Left lung (tissue), 10 donors: ENCODE data around the gene OOSP2. TPM values are rescaled to one million over a fixed set of nuclear protein-coding genes. Genes with fewer than 3 reads are reported as not detected.

Source experiments
- ATAC-seq: fragments of 200-7000 bp; cut with Tn5 transposase; one replicate; pipeline ENCODE4 v1.9.1; 2020; ENCODE audit warnings: moderate library complexity
- DNase-seq, 4 donors: peaks; one replicate each; pipeline ENCODE4 v3.0.0-alpha.2; 2013 to 2020
- H3K27ac ChIP-seq, 2 donors: fragments of 200-600 bp; sonication (generic) in 1 of 2; one replicate each; pipeline versions ENCODE4 v1.5.0 to v1.8.0; 2020 to 2021
- H3K27me3 ChIP-seq, 2 donors: fragments of 200-600 bp; sonication (generic) in 1 of 2; one replicate each; pipeline versions ENCODE4 v1.5.0 to v1.8.0; 2020 to 2021
- H3K36me3 ChIP-seq, 2 donors: fragments of 200-600 bp; sonication (generic) in 1 of 2; one replicate each; pipeline versions ENCODE4 v1.5.0 to v1.8.0; 2020 to 2021
- H3K4me1 ChIP-seq, 2 donors: fragments of 200-600 bp; one replicate each; pipeline ENCODE4 v1.8.0; 2021
- H3K4me3 ChIP-seq, 2 donors: fragments of 200-600 bp; sonication (generic) in 1 of 2; one replicate each; pipeline versions ENCODE4 v1.5.0 to v1.8.0; 2020 to 2021; ENCODE audit warnings: mild to moderate bottlenecking in 1 of 2
- H3K9me3 ChIP-seq, 2 donors: fragments of 200-600 bp; sonication (generic) in 1 of 2; one replicate each; pipeline versions ENCODE4 v1.5.0 to v1.8.0; 2020 to 2021
- intact Hi-C, 2 donors: fragments of 100-400 bp; cut with DNase I; formaldehyde crosslinking; loops; one replicate each; pipeline versions ENCODE4 v1.11.2 to v1.14.2; 2022
- polyA plus RNA-seq, 6 donors: library from polyadenylated mRNA; unstranded; fragments of 120-200 nt; gene quantifications; one replicate each; pipeline ENCODE4 v1.2.1, GENCODE V29; 2013; ENCODE audit not compliant: insufficient read length in 6 of 6
- total RNA-seq, 2 donors: library from RNA; stranded (reverse); fragmentation: NEBNext Ultra II Directional; extraction: Animal tissue kit (Norgen Biotek cat#: 25700); gene quantifications; one replicate each; pipeline ENCODE4 v1.2.1, GENCODE V29; 2021
- TF ChIP-seq, protein P1 (sequence below), 2 donors: fragments of 200-600 bp; sonication (generic) in 1 of 2; IDR thresholded peaks; one replicate each; pipeline versions ENCODE4 v1.5.0 to v1.8.0; 2021; ENCODE audit warnings: antibody characterized with exemption in 2 of 2
- donor health status: DM: no; HTN: yes; CAD: no.
- donor health status: DM: no; HTN: no; CAD: no.

The OOSP2 gene
- total and polyA plus RNA-seq, 8 donors, result not detected

DNA sequence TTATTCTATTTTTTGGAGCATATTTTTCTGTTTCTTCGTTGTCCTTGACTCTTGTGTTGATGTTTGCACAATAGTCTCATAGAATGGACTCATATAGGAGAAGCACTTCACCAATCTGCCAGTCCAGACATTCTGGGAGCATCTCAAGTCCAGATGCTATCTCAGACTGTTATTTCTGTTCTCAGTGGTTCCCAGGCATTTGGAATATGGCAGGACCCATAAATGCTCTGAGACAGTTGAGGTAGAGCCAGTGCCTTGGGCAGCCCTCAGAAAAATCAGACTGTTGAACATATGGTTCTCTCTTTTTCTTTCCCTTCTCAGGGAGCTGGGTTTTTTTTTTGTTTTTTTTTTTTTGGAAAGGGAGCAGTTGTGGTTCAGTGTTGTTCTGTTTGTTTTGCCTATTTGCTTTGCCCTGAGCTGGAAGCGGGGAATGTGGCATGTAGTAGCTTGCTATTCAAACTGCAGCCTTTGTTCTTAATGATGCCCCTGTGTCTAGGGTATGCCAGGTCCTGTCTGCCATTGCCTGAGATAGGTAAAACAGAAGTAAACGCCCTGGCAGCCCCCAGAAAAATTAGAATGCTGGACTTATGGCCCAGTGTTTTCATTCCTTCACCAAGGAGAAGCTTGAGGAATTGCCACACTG lies 44.5 kb downstream of the OOSP2 start:
- ATAC-seq, result no peak
- Histone ChIP-seq H3K27me3 (no peaks in the 10 kb centered on the region), H3K36me3 (no peaks in the 10 kb centered on the region), H3K27ac (no peak overlapping the region), H3K9me3 (peaks cover 0 to 3% of the 10 kb centered on the region in 2 donors), H3K4me3 (no peak overlapping the region), H3K4me1 (no peaks in the 10 kb centered on the region)
- DNase-seq, result no peak
- intact Hi-C loops, result no loop called here
- TF ChIP-seq, protein P1, sequence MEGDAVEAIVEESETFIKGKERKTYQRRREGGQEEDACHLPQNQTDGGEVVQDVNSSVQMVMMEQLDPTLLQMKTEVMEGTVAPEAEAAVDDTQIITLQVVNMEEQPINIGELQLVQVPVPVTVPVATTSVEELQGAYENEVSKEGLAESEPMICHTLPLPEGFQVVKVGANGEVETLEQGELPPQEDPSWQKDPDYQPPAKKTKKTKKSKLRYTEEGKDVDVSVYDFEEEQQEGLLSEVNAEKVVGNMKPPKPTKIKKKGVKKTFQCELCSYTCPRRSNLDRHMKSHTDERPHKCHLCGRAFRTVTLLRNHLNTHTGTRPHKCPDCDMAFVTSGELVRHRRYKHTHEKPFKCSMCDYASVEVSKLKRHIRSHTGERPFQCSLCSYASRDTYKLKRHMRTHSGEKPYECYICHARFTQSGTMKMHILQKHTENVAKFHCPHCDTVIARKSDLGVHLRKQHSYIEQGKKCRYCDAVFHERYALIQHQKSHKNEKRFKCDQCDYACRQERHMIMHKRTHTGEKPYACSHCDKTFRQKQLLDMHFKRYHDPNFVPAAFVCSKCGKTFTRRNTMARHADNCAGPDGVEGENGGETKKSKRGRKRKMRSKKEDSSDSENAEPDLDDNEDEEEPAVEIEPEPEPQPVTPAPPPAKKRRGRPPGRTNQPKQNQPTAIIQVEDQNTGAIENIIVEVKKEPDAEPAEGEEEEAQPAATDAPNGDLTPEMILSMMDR (IDR thresholded peaks at IDR 0.05), result no peak

DNA sequence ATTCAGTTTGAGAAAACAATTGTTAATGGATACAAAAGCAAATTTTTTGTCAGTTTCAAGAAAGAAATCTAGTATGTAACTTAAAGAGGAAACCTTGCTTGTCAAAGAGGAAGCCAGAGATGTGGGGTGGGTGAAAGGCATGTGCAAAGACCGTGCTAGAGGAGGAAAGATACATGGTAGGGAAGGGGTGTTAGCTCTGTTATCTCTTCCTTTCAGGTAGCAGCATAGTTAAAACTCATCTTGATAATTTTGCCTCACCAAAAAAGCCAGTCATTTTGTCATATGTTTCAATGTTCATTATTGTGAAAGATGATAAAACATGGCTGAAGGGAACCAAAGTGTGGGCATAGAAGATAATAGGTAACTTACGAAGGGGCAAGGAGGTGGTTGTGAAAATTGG lies 45.7 kb downstream of the OOSP2 start:
- TF ChIP-seq, protein P1 (IDR thresholded peaks at IDR 0.05), result no peak
- intact Hi-C loops, result no loop called here
- Histone ChIP-seq H3K4me1 (no peaks in the 10 kb centered on the region), H3K9me3 (no peaks in the 10 kb centered on the region), H3K36me3 (no peaks in the 10 kb centered on the region), H3K27me3 (no peaks in the 10 kb centered on the region), H3K27ac (no peak overlapping the region), H3K4me3 (no peak overlapping the region)
- no peak for ATAC-seq
- no peak for DNase-seq

DNA sequence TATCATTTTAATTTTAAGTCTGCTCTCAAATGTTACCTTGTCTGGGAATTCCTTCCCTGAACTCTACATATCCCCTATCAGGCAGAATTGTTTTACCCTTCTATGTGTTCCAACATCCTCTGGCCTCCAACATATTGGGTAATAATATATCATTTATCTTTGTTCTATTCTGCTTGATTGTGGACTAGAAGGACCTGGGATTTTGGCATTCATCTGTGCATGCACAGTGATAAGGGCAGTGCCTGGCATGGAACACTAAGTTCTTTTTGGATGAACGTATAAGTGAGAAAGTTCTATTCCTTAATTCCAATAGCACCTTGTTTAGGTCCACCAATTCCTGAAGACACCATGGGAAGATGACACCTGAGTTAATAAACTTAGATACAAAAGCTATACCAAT lies 47.0 kb downstream of the OOSP2 start:
- H3K36me3 ChIP-seq, result no peaks in the 10 kb centered on the region
- intact Hi-C loops, result no loop called here
- ATAC-seq, result no peak
- no peak for DNase-seq
- H3K27me3 ChIP-seq, result no peaks in the 10 kb centered on the region
- H3K9me3 ChIP-seq, result no peaks in the 10 kb centered on the region
- TF ChIP-seq, protein P1 (IDR thresholded peaks at IDR 0.05), result no peak
- H3K27ac ChIP-seq, result no peak overlapping the region
- H3K4me3 ChIP-seq, result no peak overlapping the region
- H3K4me1 ChIP-seq, result no peaks in the 10 kb centered on the region

DNA sequence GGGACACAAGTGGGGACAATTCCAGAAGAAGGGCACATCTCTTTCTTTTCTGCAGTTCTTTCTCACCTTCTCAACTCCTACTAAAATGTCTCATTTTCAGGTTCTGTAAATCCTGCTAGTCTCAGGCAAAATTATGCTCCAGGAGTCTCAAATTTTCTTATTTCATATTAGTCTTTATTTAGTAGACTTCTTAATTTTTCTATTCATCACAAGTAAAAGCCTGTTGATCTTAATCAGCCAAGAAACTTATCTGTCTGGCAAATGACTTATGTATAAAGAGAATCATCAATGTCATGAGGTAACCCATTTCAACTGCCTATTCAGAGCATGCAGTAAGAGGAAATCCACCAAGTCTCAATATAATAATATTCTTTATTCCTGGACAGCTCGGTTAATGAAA lies 48.2 kb downstream of the OOSP2 start, which contains the start of gene MS4A2:
Gene MS4A2 (plus strand): TSS at position 301 of the 400 bp plus-strand sequence. CDS start 102 bp downstream, outside the sequence.
- no peak within 1 kb of the TSS for H3K27ac ChIP-seq
- no peak within 1 kb of the TSS for H3K4me3 ChIP-seq
- H3K4me1 ChIP-seq, result no peaks in the 10 kb centered on the region
- no peak for DNase-seq
- H3K27me3 ChIP-seq, result no peaks in the 10 kb centered on the region
- ATAC-seq, result no peak
- TF ChIP-seq, protein P1 (IDR thresholded peaks at IDR 0.05), result no peak
- no peaks in the 10 kb centered on the region for H3K36me3 ChIP-seq
- H3K9me3 ChIP-seq, result no peaks in the 10 kb centered on the region
- intact Hi-C loops, result no loop called here

DNA sequence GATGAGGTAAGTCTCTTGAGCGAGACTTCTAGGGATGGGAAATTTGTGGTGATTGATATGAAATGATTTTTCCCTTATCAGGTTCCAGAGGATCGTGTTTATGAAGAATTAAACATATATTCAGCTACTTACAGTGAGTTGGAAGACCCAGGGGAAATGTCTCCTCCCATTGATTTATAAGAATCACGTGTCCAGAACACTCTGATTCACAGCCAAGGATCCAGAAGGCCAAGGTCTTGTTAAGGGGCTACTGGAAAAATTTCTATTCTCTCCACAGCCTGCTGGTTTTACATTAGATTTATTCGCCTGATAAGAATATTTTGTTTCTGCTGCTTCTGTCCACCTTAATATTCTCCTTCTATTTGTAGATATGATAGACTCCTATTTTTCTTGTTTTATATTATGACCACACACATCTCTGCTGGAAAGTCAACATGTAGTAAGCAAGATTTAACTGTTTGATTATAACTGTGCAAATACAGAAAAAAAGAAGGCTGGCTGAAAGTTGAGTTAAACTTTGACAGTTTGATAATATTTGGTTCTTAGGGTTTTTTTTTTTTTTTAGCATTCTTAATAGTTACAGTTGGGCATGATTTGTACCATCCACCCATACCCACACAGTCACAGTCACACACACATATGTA lies 55.4 kb downstream of the OOSP2 start:
- TF ChIP-seq, protein P1 (IDR thresholded peaks at IDR 0.05), result no peak
- H3K27ac ChIP-seq, result no peak overlapping the region
- H3K4me3 ChIP-seq, result no peak overlapping the region
- no peaks in the 10 kb centered on the region for H3K4me1 ChIP-seq
- DNase-seq, result no peak
- no peaks in the 10 kb centered on the region for H3K27me3 ChIP-seq
- intact Hi-C loops, result no loop called here
- H3K36me3 ChIP-seq, result no peaks in the 10 kb centered on the region
- H3K9me3 ChIP-seq, result no peaks in the 10 kb centered on the region
- ATAC-seq, result no peak
